Measurements from ENCODE around the gene ANGPTL3.
"Not testable (repeated sequence)": the region's sequence is repeated elsewhere in the genome, so short reads cannot be mapped to it uniquely, and the experiment has no call there.

The ANGPTL3 gene, protein sequence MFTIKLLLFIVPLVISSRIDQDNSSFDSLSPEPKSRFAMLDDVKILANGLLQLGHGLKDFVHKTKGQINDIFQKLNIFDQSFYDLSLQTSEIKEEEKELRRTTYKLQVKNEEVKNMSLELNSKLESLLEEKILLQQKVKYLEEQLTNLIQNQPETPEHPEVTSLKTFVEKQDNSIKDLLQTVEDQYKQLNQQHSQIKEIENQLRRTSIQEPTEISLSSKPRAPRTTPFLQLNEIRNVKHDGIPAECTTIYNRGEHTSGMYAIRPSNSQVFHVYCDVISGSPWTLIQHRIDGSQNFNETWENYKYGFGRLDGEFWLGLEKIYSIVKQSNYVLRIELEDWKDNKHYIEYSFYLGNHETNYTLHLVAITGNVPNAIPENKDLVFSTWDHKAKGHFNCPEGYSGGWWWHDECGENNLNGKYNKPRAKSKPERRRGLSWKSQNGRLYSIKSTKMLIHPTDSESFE

DNA sequence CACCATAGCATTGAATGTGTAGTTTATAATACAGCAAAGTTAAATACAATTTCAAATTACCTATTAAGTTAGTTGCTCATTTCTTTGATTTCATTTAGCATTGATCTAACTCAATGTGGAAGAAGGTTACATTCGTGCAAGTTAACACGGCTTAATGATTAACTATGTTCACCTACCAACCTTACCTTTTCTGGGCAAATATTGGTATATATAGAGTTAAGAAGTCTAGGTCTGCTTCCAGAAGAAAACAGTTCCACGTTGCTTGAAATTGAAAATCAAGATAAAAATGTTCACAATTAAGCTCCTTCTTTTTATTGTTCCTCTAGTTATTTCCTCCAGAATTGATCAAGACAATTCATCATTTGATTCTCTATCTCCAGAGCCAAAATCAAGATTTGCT lies at the start of gene ANGPTL3:
Gene ANGPTL3, plus strand, starts transcription at position 240 of the 400 bp plus-strand sequence. Its CDS starts 47 bp downstream, at position 287.
- no peak for DNase-seq

GRCh38 chr1:62561306-62561705 lies 36.0 kb upstream of the ANGPTL3 start:
- DNase-seq: no peak

- DNase-seq: not testable (repeated sequence)
Measured at GRCh38 chr1:62567182-62567581, 30.1 kb upstream of the ANGPTL3 start.

DNA sequence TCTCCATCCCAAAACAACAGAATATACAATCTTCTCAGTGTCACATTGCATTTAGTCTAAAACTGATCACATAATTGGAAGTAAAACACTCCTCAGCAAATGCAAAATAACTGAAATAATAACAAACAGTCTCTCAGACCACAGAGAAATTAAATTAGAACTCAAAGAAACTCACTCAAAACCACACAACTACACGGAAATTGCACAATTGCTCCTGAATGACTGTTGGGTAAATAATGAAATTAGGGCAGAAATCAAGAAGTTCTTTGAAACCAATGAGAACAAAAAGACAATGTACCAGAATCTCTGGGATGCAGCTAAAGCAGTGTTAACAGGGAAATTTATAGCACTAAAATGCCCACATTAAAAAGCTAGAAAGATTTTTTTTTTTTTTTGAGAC lies 29.4 kb upstream of the ANGPTL3 start:
- DNase-seq: not testable (repeated sequence)

GRCh38 chr1:62571517-62571916 lies 25.8 kb upstream of the ANGPTL3 start:
- DNase-seq: not testable (repeated sequence)

- DNase-seq: no peak
Measured at GRCh38 chr1:62572476-62572875, 24.8 kb upstream of the ANGPTL3 start.

DNA sequence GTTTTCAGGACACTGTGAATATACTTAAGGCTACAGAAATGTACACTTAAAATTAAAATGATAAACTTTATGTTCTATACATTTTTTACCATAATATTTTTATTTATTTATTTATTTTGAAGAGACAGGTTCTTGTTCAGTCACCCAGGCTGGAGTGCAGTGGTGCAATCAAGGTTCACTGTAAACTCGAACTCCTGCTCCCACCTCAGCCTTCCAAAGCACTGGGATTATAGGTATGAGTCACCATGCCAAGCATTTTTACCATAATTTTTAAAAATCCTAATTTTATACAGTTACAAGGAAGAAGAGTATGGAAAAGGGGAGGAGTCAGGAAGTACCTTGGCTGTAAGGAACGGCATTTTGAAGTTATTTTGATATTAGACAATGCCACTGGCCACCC lies 23.6 kb upstream of the ANGPTL3 start:
- DNase-seq: no peak

GRCh38 chr1:62585469-62586155 lies 11.7 kb upstream of the ANGPTL3 start:
- no peak for DNase-seq

DNA sequence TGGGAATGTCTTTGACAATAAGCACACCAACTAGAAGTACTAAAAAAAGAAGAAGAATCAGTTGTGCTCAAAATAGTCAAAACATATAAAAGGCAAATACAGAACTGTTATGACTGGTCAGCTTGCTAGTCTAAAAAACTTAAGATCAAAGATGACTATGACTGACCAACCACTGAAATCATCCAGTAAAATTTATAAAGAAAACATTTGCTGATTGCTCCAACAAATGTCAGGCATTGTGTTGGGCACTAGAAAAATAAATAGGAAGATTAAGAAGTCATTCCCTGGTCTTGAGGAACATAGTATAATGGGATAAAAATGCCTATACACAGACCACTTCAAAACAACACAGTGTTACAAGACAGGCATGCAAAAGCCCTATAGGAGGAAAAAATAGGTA lies 9.3 kb upstream of the ANGPTL3 start:
- no peak for DNase-seq

- DNase-seq: no peak
Measured at GRCh38 chr1:62589321-62589720, 8.0 kb upstream of the ANGPTL3 start.

GRCh38 chr1:62590255-62590969 lies 6.9 kb upstream of the ANGPTL3 start:
- DNase-seq: no peak

DNA sequence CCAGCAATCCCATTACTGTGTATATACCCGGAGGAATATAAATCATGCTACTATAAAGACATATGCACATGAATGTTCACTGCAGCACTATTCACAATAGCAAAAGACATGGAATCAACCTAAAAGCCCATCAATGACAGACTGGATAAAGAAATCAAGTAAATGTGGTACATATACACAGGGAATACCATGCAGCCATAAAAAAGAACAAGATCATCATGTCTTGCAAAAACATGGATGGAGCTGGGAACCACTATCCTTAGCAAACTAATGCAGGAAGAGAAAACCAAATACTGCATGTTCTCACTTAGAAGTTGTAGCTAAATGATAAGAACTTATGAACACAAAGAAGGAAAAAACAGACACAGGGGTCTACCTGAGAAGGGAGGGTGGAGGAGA lies 6.4 kb upstream of the ANGPTL3 start:
- DNase-seq: no peak

- no peak for DNase-seq
Measured at GRCh38 chr1:62593825-62594394, 3.4 kb upstream of the ANGPTL3 start.

DNA sequence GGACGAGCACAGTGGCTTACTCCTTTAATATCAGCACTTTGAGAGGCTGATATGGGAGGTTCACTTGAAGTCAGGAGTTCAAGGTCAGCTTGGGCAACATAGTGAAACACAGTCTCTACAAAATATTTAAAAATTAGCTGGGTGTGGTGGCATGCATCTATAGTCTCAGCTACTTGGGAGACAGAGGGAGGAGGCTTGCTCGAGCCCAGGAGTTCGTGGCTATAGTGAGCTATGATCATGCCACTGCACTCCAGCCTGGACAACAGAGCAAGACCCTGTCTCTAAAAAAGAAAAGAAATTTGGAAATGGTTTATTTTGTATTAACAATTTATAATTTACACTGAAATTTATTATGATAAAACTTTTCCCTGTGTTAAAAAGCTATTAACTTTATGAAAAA lies 1.7 kb upstream of the ANGPTL3 start:
- no peak for DNase-seq

- DNase-seq: no peak
Measured at GRCh38 chr1:62599044-62599443, 1.7 kb downstream of the ANGPTL3 start.

DNA sequence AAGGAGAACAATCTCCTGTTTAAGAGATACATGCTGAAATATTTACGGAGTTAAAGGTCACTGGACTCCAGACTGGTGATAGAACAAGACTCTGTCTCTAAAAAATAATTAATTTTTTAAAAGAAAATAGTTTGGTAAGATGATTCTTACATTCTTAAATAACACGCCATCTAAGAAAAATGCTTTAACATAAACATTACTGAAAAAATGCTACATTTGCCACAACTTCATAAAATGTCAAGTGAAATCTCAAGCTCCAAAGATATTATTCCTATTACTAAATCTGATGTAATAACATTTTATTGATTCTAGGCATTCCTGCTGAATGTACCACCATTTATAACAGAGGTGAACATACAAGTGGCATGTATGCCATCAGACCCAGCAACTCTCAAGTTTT lies 4.1 kb downstream of the ANGPTL3 start:
- DNase-seq: no peak

GRCh38 chr1:62608905-62609304 lies 11.6 kb downstream of the ANGPTL3 start:
- no peak for DNase-seq

DNA sequence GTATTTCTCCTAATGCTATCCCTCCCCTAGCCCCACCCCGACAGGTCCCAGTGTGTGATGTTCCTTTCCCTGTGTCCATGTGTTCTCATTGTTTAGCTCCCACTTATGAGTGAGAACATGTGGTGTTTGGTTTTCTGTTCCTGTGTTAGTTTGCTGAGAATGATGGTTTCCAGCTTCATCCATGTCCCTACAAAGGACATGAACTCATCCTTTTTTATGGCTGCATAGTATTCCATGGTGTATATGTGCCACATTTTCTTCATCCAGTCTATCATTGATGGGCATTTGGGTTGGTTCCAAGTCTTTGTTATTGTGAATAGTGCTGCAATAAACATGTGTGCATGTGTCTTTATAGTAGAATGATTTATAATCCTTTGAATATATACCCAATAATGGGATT lies 13.3 kb downstream of the ANGPTL3 start:
- DNase-seq: not testable (repeated sequence)

DNA sequence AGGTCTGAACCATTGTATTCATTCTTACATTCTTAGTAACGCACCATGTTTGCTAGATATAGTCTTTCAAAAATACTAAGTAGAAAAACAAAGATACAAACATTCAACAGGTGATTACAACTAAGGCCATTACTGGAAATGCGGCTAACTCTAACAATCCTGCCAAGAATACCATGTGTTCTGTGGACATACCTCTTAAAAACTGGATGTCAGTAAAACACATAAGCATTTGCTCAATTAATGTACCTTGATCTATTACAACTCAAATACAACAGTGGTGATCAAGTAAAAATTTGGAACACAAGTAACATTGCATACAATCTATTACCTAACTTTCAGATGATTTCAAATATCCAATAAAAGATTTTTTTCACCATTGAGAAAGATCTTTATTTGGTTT lies 15.4 kb downstream of the ANGPTL3 start:
- no peak for DNase-seq

DNA sequence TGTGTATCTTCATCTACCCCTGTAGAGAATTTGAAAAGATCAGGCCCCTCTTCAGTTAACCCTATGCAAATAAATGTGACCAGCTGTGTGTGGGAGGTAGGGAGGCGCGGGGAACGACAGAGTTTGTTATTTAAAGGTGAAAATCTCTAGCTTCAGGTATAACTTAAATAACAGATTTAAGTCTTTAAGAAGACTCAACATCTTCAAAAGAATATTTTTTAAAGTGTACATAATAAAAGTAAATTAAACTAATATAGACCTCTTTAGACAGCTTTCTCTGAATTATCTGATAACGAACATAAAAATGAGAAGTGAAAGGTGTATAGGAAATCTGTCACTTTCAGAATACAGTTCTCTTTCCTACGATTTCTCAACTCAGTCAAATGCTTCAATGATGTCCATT lies 16.0 kb downstream of the ANGPTL3 start:
- no peak for DNase-seq

DNA sequence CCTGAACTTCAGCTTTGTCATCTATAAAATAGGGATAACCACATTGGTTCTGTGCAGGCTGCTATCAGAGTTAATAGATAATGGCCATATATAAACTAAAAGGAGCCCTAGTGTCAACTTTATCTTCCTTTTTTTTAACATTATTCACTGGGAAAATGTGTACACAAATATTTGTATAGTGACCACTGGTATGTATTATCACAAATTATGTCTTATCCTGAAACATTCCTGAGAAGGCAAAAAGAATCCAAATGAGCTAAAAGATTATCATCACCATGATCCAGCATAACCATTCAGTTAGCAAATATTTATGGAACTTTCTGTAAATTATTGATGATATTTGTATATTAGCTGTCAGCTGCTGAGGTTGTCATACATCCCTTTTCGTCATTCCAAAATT lies 16.6 kb downstream of the ANGPTL3 start:
- no peak for DNase-seq

- no peak for DNase-seq
Measured at GRCh38 chr1:62621907-62622306, 24.6 kb downstream of the ANGPTL3 start.

- DNase-seq: no peak
Measured at GRCh38 chr1:62625415-62625814, 28.1 kb downstream of the ANGPTL3 start.
